ENCODE data around the gene CPA1.

The CPA1 gene

GRCh38 chr7:130426564-130426963, 46.3 kb downstream of the CPA1 start:
- no peak for DNase-seq (ENCODE audit: low read depth in 2 of 2)

GRCh38 chr7:130429019-130429418, 48.7 kb downstream of the CPA1 start:
- DNase-seq (ENCODE audit: low read depth in 2 of 2), result no peak

DNA sequence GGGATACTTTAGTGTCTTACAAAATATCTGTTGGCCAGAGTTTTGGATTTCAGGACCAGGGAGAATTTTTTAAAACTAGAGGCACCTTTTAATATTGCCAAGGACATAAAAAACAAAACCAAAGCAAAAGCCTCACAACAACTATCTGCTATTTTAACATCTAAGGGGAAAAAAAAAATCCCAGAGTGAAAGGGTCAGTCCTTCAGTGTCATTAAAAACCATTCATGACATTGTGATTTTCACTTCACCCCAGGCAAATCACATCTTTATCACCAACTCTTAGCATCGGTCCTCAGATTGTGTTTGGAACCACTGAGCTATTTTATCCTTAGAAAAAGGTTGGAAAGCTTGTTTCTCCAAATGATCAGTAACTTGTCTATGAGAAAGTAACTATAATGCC, 49.8 kb downstream of the CPA1 start:
- DNase-seq (ENCODE audit: low read depth in 2 of 2), result no peak

- DNase-seq (ENCODE audit: low read depth in 2 of 2), result no peak
Observed at GRCh38 chr7:130430841-130431666, 50.8 kb downstream of the CPA1 start.

DNA sequence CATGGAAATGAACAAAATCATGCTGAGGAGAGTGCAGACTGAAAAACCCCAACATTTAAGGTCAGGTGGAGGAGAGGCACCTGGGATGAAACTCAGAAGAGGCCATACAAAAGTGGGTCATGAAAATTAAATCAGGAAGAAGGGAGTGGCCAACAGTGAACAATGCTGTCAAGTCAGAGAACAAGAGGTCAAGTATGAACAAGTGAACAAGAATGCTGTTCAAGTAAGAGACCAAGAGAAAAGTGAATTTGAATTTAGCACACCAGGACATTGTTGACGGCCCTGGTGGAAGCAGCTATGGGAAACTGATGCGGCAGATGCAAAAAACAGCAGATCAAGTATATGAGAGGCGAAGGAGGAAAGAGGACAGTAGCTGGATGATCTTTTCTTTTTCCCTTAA, 52.6 kb downstream of the CPA1 start:
- DNase-seq (ENCODE audit: low read depth in 2 of 2), result no peak

GRCh38 chr7:130433301-130433700, 53.0 kb downstream of the CPA1 start:
- DNase-seq (ENCODE audit: low read depth in 2 of 2), result no peak

GRCh38 chr7:130435311-130435854, 55.1 kb downstream of the CPA1 start:
- DNase-seq (ENCODE audit: low read depth in 2 of 2), result no peak

DNA sequence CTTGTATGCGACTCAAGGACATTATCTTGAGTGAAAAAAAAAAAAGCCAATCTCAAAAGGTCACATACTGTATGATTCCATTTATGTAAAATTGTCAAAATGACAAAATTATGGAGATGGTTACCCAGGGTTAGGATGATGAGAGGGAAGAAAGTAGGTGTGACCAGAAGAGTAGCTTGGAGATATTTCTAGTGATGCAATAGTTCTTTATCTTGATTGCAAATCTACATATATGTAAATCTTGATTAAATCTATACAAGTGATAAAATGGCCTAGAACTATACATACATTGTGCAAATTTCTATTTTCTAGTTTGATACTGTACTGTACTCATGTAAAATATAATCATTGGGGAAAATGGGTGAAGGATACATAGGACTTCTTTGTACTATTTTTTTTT, 56.0 kb downstream of the CPA1 start:
- no peak for DNase-seq (ENCODE audit: low read depth in 2 of 2)
